HepG2 (cell line): ENCODE measurements around the gene HIGD1A. TPM values are rescaled to one million over a fixed set of nuclear protein-coding genes. Genes with fewer than 3 reads are reported as not detected.

Experiments
- ATAC-seq: fragments of 200-7000 bp; cut with Tn5 transposase; 3 replicates; pipeline ENCODE4 v1.9.1; 2020; ENCODE audit warnings: mild to moderate bottlenecking, moderate library complexity
- BruUV-seq: library from RNA; stranded (reverse); fragments of 400-500 nt; replicated peaks from 2 replicates; lab custom pipeline; 2021; lab: Mats Ljungman, UMichigan
- CTCF ChIA-PET: fragments of 300-600 bp; formaldehyde crosslinking; extraction: SDS; loops from one replicate; lab custom pipeline; 2021; ENCODE audit warnings: low total read pairs, inconsistent platforms, low intra/inter-chr PET ratio; lab: Yijun Ruan, JAX
- POLR2A ChIA-PET: fragments of 350-600 bp; sonication (Branson Sonifier 250); formaldehyde crosslinking; loops from one replicate; lab custom pipeline; 2020; ENCODE audit warnings: antibody characterized with exemption, inconsistent platforms; lab: Yijun Ruan, JAX
- DNase-seq: peaks from one replicate; pipeline ENCODE4 v3.0.0-alpha.2; 2015; ENCODE audit warnings: low spot score
- FAIRE-seq: peaks from 3 replicates; lab custom pipeline; 2011; peaks lifted over from hg19 to GRCh38; lab: Jason Lieb, UNC
- H2AFZ ChIP-seq: one replicate; pipeline ENCODE4 v1.6.1; 2011; ENCODE audit warnings: low read length, inconsistent platforms
- H3K27ac ChIP-seq: fragments of 300-600 bp; 3 replicates; pipeline ENCODE4 v1.8.0; 2011; ENCODE audit warnings: mixed run types, mild to moderate bottlenecking, mixed read lengths, low read length, inconsistent platforms; ENCODE audit not compliant: insufficient read depth; ENCODE audit errors: extremely low read length
- H3K27me3 ChIP-seq, 2 experiments: fragments of 200-600 bp in 1 of 2; 2 replicates in 1 of 2; 3 replicates in 1 of 2; pipeline versions ENCODE4 v1.6.0 to v1.8.0; 2011; ENCODE audit warnings: low read length in 2 of 2, mild to moderate bottlenecking in 2 of 2, moderate library complexity in 2 of 2, inconsistent platforms in 1 of 2; ENCODE audit not compliant: insufficient read depth in 2 of 2, control insufficient read depth in 1 of 2
- H3K36me3 ChIP-seq, 2 experiments: fragments of 200-600 bp in 1 of 2; replicated peaks in 1 of 2; 2 replicates in 1 of 2; 3 replicates in 1 of 2; pipeline versions ENCODE4 v1.5.1 to v1.8.0; 2011; ENCODE audit warnings: low read length in 2 of 2, inconsistent platforms in 1 of 2; ENCODE audit not compliant: insufficient read depth in 2 of 2, control insufficient read depth in 1 of 2
- H3K4me1 ChIP-seq: 2 replicates; pipeline ENCODE4 v1.5.1; 2012; ENCODE audit warnings: low read length, inconsistent platforms; ENCODE audit not compliant: insufficient read depth
- H3K4me2 ChIP-seq: 2 replicates; pipeline ENCODE4 v1.6.0; 2011; ENCODE audit warnings: low read depth, low read length, inconsistent platforms
- H3K4me3 ChIP-seq, 3 experiments: fragments of 200-600 bp in 1 of 3; sonication (generic), shearing (Covaris generic) in 1 of 3; replicated peaks in 1 of 3; 2 replicates each; pipeline ENCODE4 v1.5.1; 2011 to 2016; ENCODE audit warnings: low read length in 3 of 3, inconsistent platforms in 2 of 3, low read depth in 2 of 3, mild to moderate bottlenecking in 2 of 3, control low read depth in 1 of 3, mixed read lengths in 1 of 3; ENCODE audit not compliant: insufficient read depth in 1 of 3
- H3K79me2 ChIP-seq: one replicate; pipeline ENCODE4 v1.6.1; 2011; ENCODE audit warnings: low read length, inconsistent platforms; ENCODE audit not compliant: insufficient read depth
- H3K9ac ChIP-seq: 2 replicates; pipeline ENCODE4 v1.6.0; 2011; ENCODE audit warnings: mild to moderate bottlenecking, low read depth, low read length, inconsistent platforms; ENCODE audit not compliant: insufficient read depth
- H3K9me3 ChIP-seq: 2 replicates; pipeline ENCODE4 v1.5.1; 2012; ENCODE audit warnings: mild to moderate bottlenecking, low read length
- H4K20me1 ChIP-seq: 2 replicates; pipeline ENCODE4 v1.6.0; 2011; ENCODE audit warnings: inconsistent platforms, mild to moderate bottlenecking, low read length, moderate library complexity; ENCODE audit not compliant: insufficient read depth
- ADNP ChIP-seq: sonication (generic); formaldehyde crosslinking; IDR thresholded peaks from 2 replicates; pipeline ENCODE4 v1.4.0; 2020; ENCODE audit warnings: missing genetic modification reagents
- ARNTL ChIP-seq: sonication (generic); formaldehyde crosslinking; IDR thresholded peaks from 2 replicates; pipeline ENCODE4 v1.4.0; 2020; ENCODE audit warnings: mild to moderate bottlenecking, missing genetic modification reagents
- HIVEP1 ChIP-seq: sonication (generic); formaldehyde crosslinking; IDR thresholded peaks from 2 replicates; pipeline ENCODE4 v1.4.0; 2020; ENCODE audit warnings: mild to moderate bottlenecking, missing genetic modification reagents
- HOXA3 ChIP-seq: sonication (generic); formaldehyde crosslinking; IDR thresholded peaks from 2 replicates; pipeline ENCODE4 v1.5.0; 2020; ENCODE audit warnings: missing genetic modification reagents
- SKIL ChIP-seq: sonication (generic); formaldehyde crosslinking; IDR thresholded peaks from 2 replicates; pipeline ENCODE4 v1.8.0; 2022; ENCODE audit warnings: missing genetic modification reagents, mild to moderate bottlenecking, moderate library complexity, borderline replicate concordance
- THAP9 ChIP-seq: sonication (generic); formaldehyde crosslinking; IDR thresholded peaks from 2 replicates; pipeline ENCODE4; 2020; ENCODE audit warnings: missing genetic modification reagents, mild to moderate bottlenecking, borderline replicate concordance
- ZBTB26 ChIP-seq: IDR thresholded peaks from 2 replicates; pipeline ENCODE4 v1.6.1; 2016; ENCODE audit warnings: missing compliant biosample characterization, missing genetic modification reagents, borderline replicate concordance
- ZBTB39 ChIP-seq: sonication (generic); formaldehyde crosslinking; IDR thresholded peaks from 2 replicates; pipeline ENCODE4 v1.5.0; 2020; ENCODE audit warnings: missing genetic modification reagents
- ZNF335 ChIP-seq: sonication (generic); formaldehyde crosslinking; IDR thresholded peaks from 2 replicates; pipeline ENCODE4 v1.4.0; 2020; ENCODE audit warnings: missing genetic modification reagents
- WGBS: methylation state at CpG from one replicate; pipeline ENCODE4 v1.1.6; 2017; ENCODE audit warnings: low lambda C conversion rate; 5-methylcytosine and 5-hydroxymethylcytosine counted together
- in situ Hi-C: cut with HindIII; loops from 2 replicates; pipeline ENCODE4 v1.10.0; 2017; ENCODE audit warnings: low pct_unique_long_range_greater_than_20kb; ENCODE audit not compliant: extremely low pct_ligation_motif_present
- intact Hi-C: fragments of 100-400 bp; cut with micrococcal nuclease; formaldehyde crosslinking; loops from one replicate; pipeline ENCODE4 v1.10.0; 2022; ENCODE audit not compliant: unreplicated experiment
- polyA plus RNA-seq, 8 experiments: library from polyadenylated mRNA; depleted of rRNA in 3 of 8; stranded (reverse) in 7 of 8; unstranded in 1 of 8; fragments of >200 nt; fragmentation: Illumina TruSeq in 4 of 8; extraction: Trizol in 4 of 8; gene quantifications; 2 replicates each; pipeline versions ENCODE4 v1.2.1 to v1.2.3, GENCODE V29; 2011 to 2016; ENCODE audit warnings: low read depth in 4 of 8, missing spikeins in 1 of 8, mixed read lengths in 1 of 8; ENCODE audit not compliant: insufficient read depth in 1 of 8
- total RNA-seq, 5 experiments: library from RNA; depleted of rRNA; stranded (reverse); fragments of >200 nt; fragmentation: Illumina TruSeq; extraction: Trizol; gene quantifications; 2 replicates each; pipeline ENCODE4 v1.2.3, GENCODE V29; 2016; ENCODE audit warnings: low read depth in 1 of 5

The HIGD1A gene
- total and polyA plus RNA-seq, 2 of the 13 experiments (the other 11 are each of a cell fraction or from before 2014, with no cell fraction given) = 222 to 253 TPM

GRCh38 chr3:42849017-42849416, 44.7 kb upstream of the HIGD1A start:
- H3K4me3 ChIP-seq = no peak overlapping the region
- ChIA-PET CTCF (no interaction called here), POLR2A (no interaction called here)
- ATAC-seq = no peak
- in situ Hi-C loops (loop anchor here (25.0 kb wide), 1 partner anchor 612 kb away; no protein-coding TSS in a partner anchor), intact Hi-C loops (no loop called here)
- H3K9me3 ChIP-seq = no peaks in the 10 kb centered on the region
- H3K79me2 ChIP-seq = no peaks in the 10 kb centered on the region
- H3K4me1 ChIP-seq = peaks cover 95% of the 10 kb centered on the region
- no TSS peak for BruUV-seq
- H3K4me2 ChIP-seq = no peak overlapping the region
- over 99% methylated on average over 7 of the region's 7 CpGs for WGBS
- no peak overlapping the region for H3K27ac ChIP-seq
- H4K20me1 ChIP-seq = no peaks in the 10 kb centered on the region
- no peak overlapping the region for H3K9ac ChIP-seq
- DNase-seq = no peak
- no peak overlapping the region for H2AFZ ChIP-seq
- TF ChIP-seq HOXA3 (no peak), ADNP (CRISPR knock-in tag) (no peak), ZBTB26 (CRISPR knock-in tag) (no peak), HIVEP1 (CRISPR knock-in tag) (no peak), THAP9 (CRISPR knock-in tag) (no peak), ZNF335 (CRISPR knock-in tag) (no peak), SKIL (no peak), ARNTL (CRISPR knock-in tag) (no peak), ZBTB39 (no peak)
- no peak for FAIRE-seq
- no peaks in the 10 kb centered on the region for H3K27me3 ChIP-seq
- no peaks in the 10 kb centered on the region for H3K36me3 ChIP-seq
